Testis (tissue), 2 donors: ENCODE results near the gene ACOX2.

ENCODE experiments used
- CTCF ChIP-seq, 3 experiments: fragments of 450-650 bp in 2 of 3; fragments of 200-600 bp in 1 of 3; sonication (generic) in 1 of 3; IDR thresholded peaks; one replicate each; pipeline ENCODE4 v1.5.1; 2016 to 2019; ENCODE audit warnings: antibody characterized with exemption in 3 of 3, mild to moderate bottlenecking in 2 of 3, moderate library complexity in 1 of 3
- POLR2A ChIP-seq: fragments of 450-650 bp; IDR thresholded peaks from one replicate; pipeline ENCODE4 v1.6.1; 2017; ENCODE audit warnings: antibody characterized with exemption, mild to moderate bottlenecking, moderate library complexity

GRCh38 chr3:58497097-58497496 is 39.9 kb downstream of the ACOX2 start:
- TF ChIP-seq CTCF (IDR thresholded peaks at IDR 0.05) (no peak), POLR2A (no peak)
